ENCODE data around the gene STIM1.

The STIM1 gene

DNA sequence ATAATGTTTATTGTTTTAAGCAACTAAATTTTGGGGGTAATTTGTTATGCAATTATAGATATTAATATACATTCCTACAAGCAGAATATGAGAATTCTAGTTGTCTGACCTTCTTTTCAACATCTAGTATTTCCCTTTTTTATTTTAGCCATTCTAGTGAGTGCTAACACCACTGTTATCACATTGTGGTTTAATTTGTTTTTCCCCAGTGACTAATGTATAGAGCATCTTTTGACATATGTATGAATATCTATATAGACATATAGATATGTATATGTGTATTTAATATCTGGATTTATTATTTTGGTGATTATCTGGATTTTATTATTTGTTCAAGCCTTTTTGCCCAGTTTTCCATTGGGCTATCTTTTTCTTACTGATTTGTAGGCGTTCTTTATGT lies 66.6 kb downstream of the STIM1 start:
- DNase-seq, result no peak

DNA sequence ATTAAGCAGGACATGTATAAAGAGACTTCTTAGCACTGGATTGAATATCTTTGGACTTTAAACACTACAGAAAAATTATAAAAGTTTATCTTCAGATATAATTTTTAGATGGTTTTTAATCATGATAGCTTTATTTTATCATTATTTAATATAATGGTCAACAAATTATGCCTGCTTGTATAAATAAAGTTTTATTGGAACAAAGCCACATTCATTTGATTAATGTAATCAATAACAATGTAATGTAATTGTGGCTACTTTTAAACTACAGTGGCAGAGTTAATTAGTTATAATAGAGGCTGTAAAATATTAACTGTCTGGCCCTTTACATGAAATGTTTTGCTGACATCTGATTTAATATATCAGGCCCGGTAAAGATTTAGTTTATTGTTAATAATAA lies 70.0 kb downstream of the STIM1 start:
- no peak for DNase-seq

DNA sequence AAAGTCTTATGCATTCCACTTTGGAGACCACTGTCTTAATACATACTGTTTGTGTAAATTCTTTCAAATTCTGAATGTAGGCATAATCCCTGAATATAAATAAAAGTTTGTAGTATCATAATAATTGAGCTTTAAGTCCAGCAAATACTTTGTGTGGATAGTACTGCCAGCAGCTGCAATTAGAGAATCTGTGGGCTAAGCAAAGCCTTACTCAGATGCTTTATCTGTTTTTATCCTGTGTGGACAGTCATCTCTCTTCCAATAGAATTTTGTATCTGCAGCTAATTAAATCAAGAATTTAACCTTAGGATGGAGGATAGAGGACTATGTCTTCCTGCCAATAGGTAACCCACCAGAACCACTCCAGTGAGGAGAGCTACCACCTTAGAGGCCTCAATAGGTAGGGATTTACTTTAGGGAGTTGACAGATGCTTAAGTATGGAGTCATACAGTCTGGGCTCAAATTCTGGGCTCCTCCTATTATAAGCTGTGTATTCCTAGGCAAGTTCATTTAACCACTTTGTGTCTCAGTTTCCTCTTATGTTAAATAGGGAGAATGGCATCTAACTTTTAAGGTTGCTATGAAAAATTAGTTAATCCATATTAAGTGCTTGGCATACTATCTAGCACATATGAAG lies 71.1 kb downstream of the STIM1 start:
- DNase-seq, result no peak

DNA sequence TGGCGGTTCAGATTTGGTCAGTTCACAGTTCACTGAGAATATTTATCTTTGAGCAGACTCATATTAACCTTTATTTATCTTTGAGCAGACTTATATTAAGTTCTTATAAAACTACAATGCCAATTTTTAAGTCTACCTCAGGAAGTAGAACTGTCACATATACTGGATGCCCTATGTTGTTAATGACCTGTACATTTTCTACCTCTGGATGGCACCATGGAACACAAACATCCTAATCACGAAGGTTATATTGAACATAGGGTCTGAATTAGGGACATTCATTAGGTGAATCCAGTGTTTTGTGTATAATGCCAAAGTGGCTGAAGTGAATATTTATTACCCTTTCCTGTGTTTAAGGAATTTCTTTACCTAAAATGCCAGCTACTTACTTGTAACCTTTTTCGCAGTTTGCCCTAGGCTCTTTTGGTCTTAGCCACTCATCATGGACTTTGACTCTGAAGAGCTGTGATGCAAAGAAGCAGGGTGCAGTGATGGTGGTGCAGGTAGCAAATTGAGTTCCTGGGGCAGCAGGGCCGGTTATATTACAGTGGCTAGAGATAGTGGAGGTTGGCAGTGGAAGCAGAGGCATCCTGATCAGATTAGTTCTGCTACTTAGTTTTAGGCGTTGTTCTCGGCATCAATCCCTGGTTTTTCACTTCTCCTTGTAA lies 71.8 kb downstream of the STIM1 start:
- DNase-seq, result no peak

DNA sequence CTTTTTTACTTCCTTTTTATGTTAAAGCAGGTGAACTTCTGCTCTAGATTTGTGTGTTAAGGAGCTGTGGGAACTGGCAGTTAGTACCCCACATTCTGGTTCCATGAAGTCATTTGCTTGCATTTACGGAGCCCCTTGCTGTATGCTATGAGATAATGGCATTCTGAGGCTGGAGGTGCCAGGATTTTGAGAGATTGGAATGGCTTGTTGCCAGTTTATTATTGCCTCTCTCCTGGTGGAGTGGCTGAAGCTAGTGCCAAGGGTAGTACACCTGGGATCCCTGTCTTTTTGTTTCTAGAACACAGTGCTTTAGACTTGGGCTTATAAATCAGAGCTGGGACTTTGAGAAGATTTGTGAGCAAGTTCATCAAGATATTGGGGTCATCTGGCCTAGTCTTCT lies 73.8 kb downstream of the STIM1 start:
- DNase-seq, result no peak

DNA sequence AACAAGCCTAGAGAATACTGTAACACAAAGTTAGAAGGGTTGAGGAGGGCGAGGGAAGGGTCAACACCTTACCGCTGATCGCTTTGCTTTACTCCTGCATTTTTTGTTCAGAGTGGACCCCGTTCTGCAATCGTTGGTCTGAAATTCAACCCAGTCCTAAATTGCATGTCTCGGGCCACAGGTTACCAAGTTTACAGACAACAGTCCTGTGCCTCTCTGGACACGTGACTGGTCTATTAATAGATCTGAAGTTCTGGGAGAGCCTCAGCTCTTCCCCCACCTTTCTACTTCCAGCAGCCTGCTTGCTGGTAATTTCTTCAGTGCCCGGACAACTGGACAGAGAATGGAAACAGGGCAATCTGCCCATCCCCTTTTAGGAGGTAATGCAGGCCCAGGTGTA lies 74.2 kb downstream of the STIM1 start:
- no peak for DNase-seq

DNA sequence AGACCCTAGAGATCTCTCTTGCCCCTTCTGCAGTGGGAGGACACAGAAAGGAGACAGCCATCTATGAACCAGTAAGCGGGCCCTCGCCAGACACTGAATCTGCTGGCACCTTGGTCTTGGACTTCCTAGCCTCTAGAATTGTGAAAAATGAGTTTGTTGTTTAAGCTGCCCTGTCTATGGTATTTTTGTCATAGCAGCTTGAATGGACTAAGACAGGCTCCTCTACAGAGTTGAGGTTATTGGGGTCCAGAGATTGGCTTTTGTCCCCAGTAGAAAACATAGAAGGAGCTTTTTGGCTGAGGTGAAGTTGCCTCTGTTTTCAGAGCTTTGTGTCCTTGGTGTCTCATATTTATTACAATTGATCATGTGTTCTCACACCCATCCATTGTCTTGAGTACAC lies 77.2 kb downstream of the STIM1 start:
- no peak for DNase-seq

DNA sequence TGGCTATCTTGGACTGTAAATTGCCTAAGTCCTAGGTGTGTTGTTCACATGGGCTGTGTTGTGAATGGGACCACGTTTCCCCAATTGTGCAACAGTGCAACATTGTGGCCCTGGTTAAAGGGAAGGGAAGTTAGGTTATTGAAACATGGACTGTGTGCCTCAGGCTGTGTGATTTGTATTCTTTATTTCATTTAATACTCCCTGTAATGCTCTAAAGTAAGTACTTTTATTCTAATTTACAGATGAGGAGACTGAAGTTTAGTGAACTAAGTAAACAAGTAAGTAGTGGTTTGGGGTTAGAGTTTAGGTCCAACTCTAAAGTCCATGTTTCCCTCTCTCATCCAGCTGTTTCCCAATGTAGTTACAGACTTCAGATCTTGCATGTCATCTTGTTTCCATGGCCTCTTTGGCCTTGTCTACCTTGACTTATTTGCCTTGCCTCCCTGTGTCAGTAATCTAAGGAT lies 77.7 kb downstream of the STIM1 start:
- DNase-seq, result no peak

DNA sequence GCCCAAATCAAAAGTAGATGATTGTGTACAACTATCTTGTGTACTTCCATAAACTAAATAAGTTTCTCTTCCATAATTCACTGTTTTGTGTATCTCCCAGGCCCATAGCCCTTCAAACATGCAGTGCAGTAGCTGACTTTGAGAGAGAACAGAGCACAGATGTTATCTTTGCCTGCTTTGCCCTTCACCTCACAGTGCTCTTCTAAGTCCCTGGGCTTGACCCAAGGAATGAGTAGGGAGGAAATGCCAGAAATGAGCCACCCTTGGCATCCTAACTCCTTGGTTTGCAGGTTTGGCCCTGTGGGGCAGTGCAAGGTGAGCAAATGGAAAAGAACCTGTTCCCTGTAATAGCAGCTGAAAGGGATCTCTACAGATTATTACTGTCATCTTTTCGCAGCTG lies 79.2 kb downstream of the STIM1 start:
- no peak for DNase-seq

DNA sequence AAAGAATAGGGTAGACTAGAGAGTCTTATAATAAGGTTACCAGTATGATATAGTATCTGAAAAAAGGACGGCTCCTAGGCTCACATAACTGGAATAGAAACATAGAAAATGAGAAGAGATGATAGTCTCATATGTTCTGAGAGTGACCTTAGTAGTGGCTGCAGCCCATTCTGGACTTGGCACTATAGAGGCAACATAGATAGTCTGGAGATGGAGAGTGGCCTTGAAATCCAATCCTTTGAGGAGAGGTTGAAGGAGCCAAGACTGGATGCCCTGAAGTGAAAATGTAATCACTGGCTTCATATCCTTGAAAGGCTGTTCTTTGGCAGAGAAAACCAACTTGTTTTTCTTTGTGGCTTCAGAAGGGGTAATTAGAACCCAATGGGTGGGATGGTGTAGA lies 81.1 kb downstream of the STIM1 start:
- no peak for DNase-seq

DNA sequence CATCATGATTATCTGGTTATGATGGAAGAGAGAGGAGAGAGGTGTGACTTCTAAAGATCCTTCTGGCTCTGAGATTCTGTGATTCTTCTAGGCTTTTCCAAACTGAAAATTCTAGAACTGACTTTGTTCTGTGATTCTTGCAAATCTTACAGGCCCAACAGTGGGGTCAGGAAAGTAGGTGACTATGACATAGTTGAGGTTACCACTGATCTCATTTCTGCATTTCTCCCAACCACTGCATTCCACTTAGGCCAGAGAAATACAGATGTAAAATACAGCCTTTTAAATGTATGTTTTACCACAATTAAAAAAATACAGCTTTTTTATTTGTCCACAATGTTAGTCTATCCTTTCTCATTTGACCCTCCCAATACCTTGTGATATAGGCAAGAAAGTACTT lies 83.7 kb downstream of the STIM1 start:
- DNase-seq, result no peak

DNA sequence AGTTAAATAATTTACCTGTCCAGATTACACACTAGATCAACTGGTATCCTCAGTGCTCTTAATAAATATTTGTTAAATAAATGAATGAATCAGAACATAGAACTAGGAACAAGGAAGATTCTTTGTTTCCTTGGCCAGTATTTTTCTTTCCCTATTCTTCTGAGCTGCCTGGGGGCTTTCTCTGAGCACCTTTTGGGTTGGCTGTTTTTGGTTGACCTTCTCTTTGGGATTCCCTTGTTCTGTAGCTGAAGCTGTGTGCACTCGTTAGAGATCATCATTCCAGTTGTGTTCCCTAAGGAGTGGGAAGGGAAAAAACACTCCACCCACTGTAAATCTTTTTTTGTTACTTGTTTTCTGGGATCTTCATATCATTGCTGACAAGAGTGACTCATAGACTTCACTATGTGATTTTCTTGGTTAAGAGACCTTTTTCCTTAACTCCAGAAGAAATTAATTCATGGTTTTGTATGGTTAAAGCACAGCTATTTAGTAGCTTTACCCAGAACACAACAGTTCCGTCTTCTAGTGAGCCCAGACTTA lies 84.3 kb downstream of the STIM1 start:
- DNase-seq, result no peak

DNA sequence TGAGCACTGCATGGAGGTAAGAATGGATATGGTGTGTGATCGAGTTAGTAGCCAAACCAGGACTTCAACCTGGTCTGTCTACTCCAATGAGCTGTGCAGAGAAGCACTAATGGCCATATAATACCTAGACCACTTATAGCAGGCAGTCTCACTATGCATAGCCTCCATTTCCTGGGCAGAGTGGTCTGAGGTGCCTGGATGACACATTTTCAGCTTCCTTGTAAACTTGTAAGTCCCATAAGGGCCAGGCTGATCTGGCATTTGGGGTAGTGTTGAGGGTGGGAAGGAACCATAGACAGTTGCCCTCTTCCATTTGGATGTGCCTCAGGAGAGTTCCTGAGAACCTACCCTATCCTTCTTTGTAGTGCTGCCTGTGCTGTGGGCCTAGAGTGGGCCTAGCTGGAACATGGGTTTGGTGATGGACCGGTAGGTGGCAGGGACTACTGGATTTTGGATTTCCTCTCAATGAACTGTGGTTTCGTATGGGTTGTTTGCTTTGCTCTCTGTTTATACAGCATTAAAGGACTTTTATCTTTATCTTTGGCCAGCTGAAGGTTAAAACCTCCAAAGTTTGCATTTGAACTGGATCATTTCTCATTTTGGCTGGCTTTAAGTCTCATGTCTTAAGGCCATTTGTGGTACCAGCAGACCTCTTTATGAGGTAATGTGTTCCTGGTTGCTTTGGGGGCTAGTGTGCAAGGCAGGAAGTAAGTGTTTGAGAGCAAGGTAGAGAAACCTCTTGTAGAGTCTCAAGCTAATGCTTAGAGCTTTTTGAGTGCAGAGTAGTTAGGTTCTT lies 86.9 kb downstream of the STIM1 start:
- DNase-seq, result no peak

DNA sequence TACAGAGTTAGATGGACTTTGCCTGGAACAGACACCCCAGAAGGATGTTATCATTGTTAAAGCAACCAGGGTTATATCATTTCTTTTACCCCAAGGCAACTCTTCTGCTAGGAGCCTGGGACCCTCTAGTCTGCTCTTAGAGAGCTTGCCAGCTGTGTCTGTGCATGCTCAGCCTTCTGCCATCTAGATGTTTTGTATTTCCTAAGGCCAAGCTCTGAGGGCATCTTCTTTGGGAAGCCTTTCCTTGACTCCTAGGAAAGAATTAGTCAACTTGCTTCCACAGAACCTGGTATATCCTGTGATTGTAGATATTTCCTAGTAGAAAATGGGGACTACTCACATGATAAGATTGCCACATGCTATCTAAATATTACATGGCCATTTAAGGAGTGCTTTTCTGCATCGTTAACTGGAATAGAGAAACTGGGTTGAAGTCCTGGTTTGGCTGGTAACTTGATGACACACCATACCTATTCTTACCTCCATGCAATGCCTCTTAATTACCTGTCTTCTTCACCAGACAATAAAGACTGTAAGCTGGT lies 87.6 kb downstream of the STIM1 start:
- DNase-seq, result no peak

DNA sequence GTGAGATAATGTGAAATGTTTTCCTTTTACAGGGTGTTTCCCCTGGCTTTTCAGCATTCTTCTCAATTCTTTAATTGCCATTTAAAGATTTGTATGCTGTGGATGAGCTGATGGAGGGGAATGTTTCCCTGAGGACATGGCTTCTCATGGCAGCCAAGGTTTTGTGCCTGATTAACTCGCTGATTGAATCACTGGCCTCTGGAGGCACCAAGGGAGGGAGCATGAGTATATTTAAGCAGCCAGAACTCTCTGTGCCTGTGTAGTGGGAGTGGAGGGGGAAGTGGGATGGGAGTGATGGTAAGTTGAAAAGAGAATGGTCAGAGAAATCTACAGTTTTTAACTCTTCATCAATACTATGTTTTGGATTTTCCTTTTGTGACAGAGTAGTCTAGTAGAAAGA lies 88.7 kb downstream of the STIM1 start:
- DNase-seq, result no peak

DNA sequence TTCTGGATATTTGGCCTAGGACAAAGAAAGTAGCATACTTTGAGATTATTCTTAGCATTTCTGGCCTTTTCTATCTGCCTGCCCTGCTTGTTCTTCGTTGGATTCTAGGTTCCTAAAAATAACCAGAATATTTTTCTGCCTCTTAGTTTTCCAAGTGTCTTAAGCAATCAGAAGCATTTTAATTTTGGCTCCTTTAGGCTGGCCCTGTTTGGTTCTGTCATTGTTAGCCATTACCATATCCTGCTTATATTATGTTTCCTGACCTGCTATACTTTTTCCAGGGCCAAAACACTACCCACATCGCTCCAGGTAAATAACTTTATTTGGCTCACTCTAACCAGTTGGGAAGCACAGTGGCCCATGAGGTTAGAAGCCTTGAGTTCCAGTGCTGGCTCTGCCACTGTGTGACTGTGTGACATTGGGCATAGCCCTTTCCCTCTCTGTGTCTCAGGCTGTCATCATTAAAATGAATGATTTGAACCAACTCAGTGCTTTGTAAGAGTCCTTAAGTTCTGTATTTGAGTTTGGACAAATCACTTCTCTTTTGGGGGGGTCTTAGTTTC lies 91.1 kb downstream of the STIM1 start:
- no peak for DNase-seq

DNA sequence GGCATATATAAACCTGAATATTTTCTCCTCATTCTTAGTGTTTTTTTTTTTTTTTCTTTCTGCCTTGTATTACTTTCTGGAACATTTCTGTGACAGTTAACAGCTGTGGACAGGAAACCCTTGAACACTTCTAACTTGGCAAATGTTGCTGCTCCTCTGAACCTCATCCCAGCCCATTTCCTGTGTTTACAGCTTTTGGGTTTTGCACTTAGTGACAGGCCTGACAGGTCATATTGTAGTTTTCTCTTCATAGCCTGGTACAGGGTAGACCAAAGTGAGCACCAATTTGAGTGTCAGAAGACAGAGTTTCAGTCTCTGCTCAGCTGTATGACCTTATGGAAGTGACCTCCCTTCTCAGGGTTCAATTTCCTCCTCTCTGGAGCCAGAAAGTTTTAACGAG lies 91.6 kb downstream of the STIM1 start:
- DNase-seq, result no peak

DNA sequence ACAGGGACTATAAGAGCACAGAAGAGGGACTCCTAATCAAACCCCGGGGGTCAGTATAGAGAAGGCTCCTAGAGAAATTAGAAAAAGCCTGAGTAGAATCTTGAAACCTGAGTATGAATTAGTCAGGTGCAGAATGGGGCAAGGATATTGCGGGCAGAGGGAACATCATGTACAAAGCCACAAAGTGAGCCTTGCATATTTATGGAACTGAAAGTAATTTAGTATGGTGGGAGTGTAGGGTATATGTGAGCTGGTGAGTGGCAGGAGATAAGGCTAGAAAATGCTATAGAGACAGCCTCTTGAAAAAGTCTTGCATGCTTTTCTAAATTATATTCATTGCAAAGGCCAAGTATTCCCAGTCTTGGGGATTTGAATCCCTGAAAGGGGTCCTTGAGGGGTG lies 93.7 kb downstream of the STIM1 start:
- no peak for DNase-seq

DNA sequence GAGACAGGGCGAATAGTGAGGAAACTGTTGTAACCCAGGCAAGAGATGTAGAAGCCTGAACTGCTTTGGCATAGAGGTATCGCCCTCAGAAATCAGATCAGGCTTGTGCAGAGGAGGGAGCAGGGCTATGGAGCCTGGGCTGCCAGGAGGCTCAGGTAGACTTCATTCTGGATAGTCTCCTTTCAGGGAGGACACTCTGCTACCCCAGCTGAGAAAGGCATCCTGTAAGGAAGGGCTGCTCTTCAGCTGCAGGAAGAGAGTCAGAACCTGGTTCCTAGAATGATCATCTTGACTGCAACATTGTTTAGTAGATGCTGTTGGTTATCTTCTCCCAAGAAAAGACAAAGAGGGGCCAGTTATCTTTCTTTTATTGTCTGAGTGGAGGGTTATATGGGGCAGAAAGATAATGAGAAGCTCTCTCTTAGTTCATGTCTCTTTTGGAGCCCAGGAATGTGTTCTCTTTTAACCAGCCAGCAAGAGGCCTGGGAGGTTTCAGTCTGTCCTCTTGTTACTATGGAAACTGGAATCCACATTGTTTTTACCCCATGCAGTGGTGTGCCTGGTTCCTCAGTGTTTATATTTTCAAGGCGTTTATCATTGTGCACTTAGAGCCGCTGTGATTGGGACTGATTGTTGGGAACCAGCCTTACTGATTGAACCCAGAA lies 95.7 kb downstream of the STIM1 start:
- no peak for DNase-seq

DNA sequence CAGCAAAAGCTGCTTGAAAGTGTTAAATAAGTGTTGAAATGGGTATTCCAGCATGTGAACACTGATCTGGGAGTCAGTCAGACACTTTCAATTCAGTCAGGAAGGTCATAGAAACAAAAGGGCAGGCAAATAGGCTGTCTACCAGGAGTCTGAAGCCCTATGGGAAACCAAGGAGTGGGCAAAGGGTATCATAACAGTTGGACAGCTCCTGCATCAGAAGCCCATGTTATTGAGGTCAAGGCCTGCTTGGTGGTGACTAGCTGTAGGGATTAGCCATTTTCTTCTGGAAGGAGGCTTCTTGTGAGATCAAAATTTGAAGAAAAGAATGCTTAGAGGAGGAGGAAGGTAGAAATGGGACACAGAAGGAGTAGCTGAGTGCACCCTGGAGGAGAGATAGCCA lies 97.3 kb downstream of the STIM1 start:
- no peak for DNase-seq

DNA sequence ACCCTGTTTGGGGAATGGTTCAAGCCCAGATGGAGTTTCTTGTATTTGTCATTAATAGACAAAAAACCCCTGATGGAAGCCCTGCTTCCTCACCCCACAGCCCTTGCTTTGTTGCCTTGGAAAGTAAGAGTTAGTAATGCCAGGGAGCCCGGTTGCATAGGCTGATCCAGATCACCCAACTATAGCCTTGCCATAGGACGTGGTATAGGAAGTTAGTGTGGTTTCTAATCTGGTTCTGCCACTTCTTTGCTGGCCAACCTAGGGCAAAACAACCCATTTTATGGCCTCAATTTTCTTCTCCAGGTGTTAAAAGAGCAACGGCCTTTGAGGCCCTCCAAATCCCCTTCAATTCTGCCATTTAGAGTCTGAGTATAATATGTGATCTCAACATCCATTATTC lies 97.9 kb downstream of the STIM1 start:
- no peak for DNase-seq

DNA sequence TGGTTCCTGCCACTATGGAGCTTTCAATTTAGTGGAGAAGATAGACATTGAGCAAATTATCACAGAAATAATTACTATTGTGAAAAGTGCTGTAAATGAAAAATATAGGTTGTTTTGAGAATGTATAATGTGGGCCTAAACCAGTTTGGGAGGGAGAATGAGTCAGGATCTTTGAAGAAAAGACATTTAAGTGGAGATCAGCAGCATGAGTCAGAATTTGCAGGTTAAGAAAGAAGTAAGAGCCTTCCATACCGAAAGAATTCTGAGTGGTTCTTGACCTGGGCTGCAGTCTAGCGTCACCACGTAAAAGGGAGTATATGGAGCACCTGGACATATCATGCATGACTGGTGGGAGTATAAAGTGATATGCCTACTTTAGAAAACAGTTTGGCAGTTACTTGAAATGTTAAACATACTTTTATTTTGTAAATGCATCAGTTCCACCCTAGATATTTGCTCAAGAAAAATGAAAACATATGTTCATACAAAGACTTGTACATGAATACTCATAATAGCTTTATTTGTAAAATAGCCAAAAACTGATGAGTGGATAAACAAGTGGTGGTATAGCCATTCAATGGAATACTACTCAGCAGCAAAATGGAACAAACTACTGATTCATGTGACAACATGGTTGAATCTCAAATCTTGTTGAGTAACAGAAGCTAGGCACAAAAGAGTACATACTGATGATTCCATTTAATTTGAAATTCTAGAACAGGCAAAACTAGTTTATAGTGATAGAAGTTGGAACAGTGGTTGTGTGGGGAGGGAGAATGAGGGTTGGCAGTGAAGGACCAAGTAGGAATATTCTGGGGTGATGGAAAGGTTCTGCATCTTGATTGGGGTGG lies 99.2 kb downstream of the STIM1 start:
- peak in 1 of 2 experiments; percentile 50 for DNase-seq
